ENCODE data around the gene SEPTIN11. TPM values are rescaled to one million over a fixed set of nuclear protein-coding genes. Genes with fewer than 3 reads are reported as not detected.

The SEPTIN11 gene
- total RNA-seq (2014; rRNA removed; shearing (Covaris generic)), result 24.7 and 27.6 TPM in 2 replicates

GRCh38 chr4:76949276-76950051, at the start of gene SEPTIN11:
TSS of gene SEPTIN11 (plus strand) at chr4:76949752. CDS start at chr4:76949904, 152 bp downstream.
- DNase-seq (ENCODE audit: low spot score), result peak; percentile 94

- DNase-seq (ENCODE audit: low spot score), result peak; percentile 63
These were observed 47.2 kb upstream of the SEPTIN11 start for GRCh38 chr4:76902233-76902890.

- no peak for DNase-seq (ENCODE audit: low spot score)
These were observed 44.8 kb upstream of the SEPTIN11 start for GRCh38 chr4:76904646-76905190.

GRCh38 chr4:76905521-76905920, 44.0 kb upstream of the SEPTIN11 start:
- no peak for DNase-seq (ENCODE audit: low spot score)

GRCh38 chr4:76909711-76910110, 39.8 kb upstream of the SEPTIN11 start:
- DNase-seq (ENCODE audit: low spot score), result no peak

- DNase-seq (ENCODE audit: low spot score), result no peak
These were observed 28.8 kb upstream of the SEPTIN11 start for GRCh38 chr4:76920715-76921114.

GRCh38 chr4:76923619-76924357, 25.8 kb upstream of the SEPTIN11 start:
- DNase-seq (ENCODE audit: low spot score), result no peak

- no peak for DNase-seq (ENCODE audit: low spot score)
These were observed 22.7 kb upstream of the SEPTIN11 start for GRCh38 chr4:76926841-76927240.

- no peak for DNase-seq (ENCODE audit: low spot score)
These were observed 18.9 kb upstream of the SEPTIN11 start for GRCh38 chr4:76930685-76931084.

GRCh38 chr4:76931087-76931486, 18.5 kb upstream of the SEPTIN11 start:
- DNase-seq (ENCODE audit: low spot score), result no peak

- DNase-seq (ENCODE audit: low spot score), result no peak
These were observed 17.8 kb upstream of the SEPTIN11 start for GRCh38 chr4:76931576-76932276.

GRCh38 chr4:76939184-76939583, 10.4 kb upstream of the SEPTIN11 start:
- no peak for DNase-seq (ENCODE audit: low spot score)

GRCh38 chr4:76943129-76943620, 6.4 kb upstream of the SEPTIN11 start:
- DNase-seq (ENCODE audit: low spot score), result no peak

GRCh38 chr4:76943790-76944189, 5.8 kb upstream of the SEPTIN11 start:
- no peak for DNase-seq (ENCODE audit: low spot score)

- no peak for DNase-seq (ENCODE audit: low spot score)
These were observed 2.2 kb upstream of the SEPTIN11 start for GRCh38 chr4:76947369-76947768.

- DNase-seq (ENCODE audit: low spot score), result peak; percentile 79
These were observed 893 bp upstream of the SEPTIN11 start for GRCh38 chr4:76948443-76949275.

GRCh38 chr4:76950052-76950955, 752 bp downstream of the SEPTIN11 start:
- peak; percentile 53 for DNase-seq (ENCODE audit: low spot score)

- DNase-seq (ENCODE audit: low spot score), result no peak
These were observed 1.6 kb downstream of the SEPTIN11 start for GRCh38 chr4:76950956-76951671.

- no peak for DNase-seq (ENCODE audit: low spot score)
These were observed 2.1 kb downstream of the SEPTIN11 start for GRCh38 chr4:76951672-76952010.
